Chondrocyte (in vitro differentiated cells): Measurements from ENCODE around the gene MILR1. TPM values are rescaled to one million over a fixed set of nuclear protein-coding genes. Genes with fewer than 3 reads are reported as not detected.
"Not testable (repeated sequence)": the region's sequence is repeated elsewhere in the genome, so short reads cannot be mapped to it uniquely, and the experiment has no call there.

ENCODE experiments used
- DNase-seq: peaks from one replicate; pipeline ENCODE4 v3.0.0; 2021; ENCODE audit warnings: mixed read lengths, low spot score
- H3K27ac Mint-ChIP-seq: one replicate; pipeline ENCODE4 v1.8.0; 2021; ENCODE audit warnings: mild to moderate bottlenecking, moderate library complexity, mixed read lengths; ENCODE audit not compliant: unreplicated experiment
- H3K27me3 Mint-ChIP-seq: 2 replicates; pipeline ENCODE4 v1.8.0; 2021; ENCODE audit warnings: low read depth, mixed read lengths
- H3K36me3 Mint-ChIP-seq: 2 replicates; pipeline ENCODE4 v1.8.0; 2021; ENCODE audit warnings: low read depth, mixed read lengths
- H3K4me1 Mint-ChIP-seq: 2 replicates; pipeline ENCODE4 v1.8.0; 2021; ENCODE audit warnings: low read depth, mild to moderate bottlenecking, mixed read lengths
- H3K4me3 Mint-ChIP-seq: one replicate; pipeline ENCODE4 v1.8.0; 2021; ENCODE audit warnings: mild to moderate bottlenecking, moderate library complexity, mixed read lengths; ENCODE audit not compliant: unreplicated experiment
- H3K9me3 Mint-ChIP-seq: 2 replicates; pipeline ENCODE4 v1.8.0; 2021; ENCODE audit warnings: low read depth, mixed read lengths
- total RNA-seq: library from RNA; stranded (reverse); gene quantifications from 3 replicates; pipeline ENCODE4 v1.2.1, GENCODE V29; 2021
- TF ChIP-seq, protein P1 (sequence below): fragments of 200-600 bp; sonication (generic); IDR thresholded peaks from 2 replicates; pipeline ENCODE4 v1.5.0; 2021; ENCODE audit warnings: antibody characterized with exemption, mild to moderate bottlenecking, moderate library complexity

The MILR1 gene
- total RNA-seq, 1 donor from 2014 or later, result not detected

DNA sequence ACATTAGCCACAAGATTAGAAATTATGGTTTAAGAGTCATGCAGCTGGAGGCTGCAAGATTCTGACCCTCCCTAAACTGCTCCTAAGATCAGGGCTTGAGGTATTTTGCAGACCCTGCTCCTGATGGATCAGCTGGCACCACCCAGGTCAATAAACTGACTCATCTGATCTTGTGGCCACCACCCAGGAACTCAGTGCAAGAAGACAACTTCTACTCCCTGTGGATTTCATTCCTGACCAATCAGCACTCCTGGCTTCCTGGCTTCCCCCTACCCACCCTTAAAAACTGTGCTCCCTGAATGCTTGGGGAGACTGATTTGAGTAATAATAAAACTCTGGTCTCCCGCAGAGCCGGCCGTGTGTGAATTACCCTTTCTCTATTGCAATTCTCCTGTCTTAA lies 25.0 kb upstream of the MILR1 start:
- TF ChIP-seq, protein P1, sequence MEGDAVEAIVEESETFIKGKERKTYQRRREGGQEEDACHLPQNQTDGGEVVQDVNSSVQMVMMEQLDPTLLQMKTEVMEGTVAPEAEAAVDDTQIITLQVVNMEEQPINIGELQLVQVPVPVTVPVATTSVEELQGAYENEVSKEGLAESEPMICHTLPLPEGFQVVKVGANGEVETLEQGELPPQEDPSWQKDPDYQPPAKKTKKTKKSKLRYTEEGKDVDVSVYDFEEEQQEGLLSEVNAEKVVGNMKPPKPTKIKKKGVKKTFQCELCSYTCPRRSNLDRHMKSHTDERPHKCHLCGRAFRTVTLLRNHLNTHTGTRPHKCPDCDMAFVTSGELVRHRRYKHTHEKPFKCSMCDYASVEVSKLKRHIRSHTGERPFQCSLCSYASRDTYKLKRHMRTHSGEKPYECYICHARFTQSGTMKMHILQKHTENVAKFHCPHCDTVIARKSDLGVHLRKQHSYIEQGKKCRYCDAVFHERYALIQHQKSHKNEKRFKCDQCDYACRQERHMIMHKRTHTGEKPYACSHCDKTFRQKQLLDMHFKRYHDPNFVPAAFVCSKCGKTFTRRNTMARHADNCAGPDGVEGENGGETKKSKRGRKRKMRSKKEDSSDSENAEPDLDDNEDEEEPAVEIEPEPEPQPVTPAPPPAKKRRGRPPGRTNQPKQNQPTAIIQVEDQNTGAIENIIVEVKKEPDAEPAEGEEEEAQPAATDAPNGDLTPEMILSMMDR, result no peak

GRCh38 chr17:64424324-64424849 lies 24.5 kb upstream of the MILR1 start:
- H3K4me1 Mint-ChIP-seq, result no peaks in the 10 kb centered on the region
- H3K27ac Mint-ChIP-seq, result no peak overlapping the region
- H3K9me3 Mint-ChIP-seq, result no peaks in the 10 kb centered on the region
- peaks cover 11% of the 10 kb centered on the region for H3K27me3 Mint-ChIP-seq
- H3K4me3 Mint-ChIP-seq, result no peak overlapping the region
- no peak for DNase-seq
- no peaks in the 10 kb centered on the region for H3K36me3 Mint-ChIP-seq
- TF ChIP-seq, protein P1, result no peak

More for the DNA sequence above, 25.0 kb upstream of the MILR1 start:
- DNase-seq, result no peak
- no peaks in the 10 kb centered on the region for H3K4me1 Mint-ChIP-seq
- H3K27ac Mint-ChIP-seq, result no peak overlapping the region
- H3K9me3 Mint-ChIP-seq, result no peaks in the 10 kb centered on the region
- no peaks in the 10 kb centered on the region for H3K36me3 Mint-ChIP-seq
- H3K27me3 Mint-ChIP-seq, result peaks cover 10% of the 10 kb centered on the region
- H3K4me3 Mint-ChIP-seq, result no peak overlapping the region

DNA sequence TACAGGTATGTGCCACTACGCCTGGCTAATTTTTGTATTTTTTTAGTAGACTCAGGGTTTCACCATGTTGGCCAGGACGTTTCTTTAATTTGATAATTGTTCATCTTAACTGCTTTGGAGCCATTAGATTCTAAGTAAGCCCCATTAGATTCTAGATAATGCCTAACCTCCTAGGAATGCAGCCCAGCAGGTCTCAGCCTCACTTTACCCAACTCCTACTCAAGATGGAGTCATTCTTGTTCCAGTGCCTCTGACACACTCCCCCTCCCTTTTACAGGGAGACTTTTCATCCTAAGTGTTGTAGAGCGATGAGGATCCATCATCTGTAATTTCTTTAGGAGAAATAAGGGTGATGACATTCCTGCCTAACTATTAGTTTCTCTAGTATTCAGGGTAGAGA lies 23.7 kb upstream of the MILR1 start:
- H3K4me3 Mint-ChIP-seq, result no peak overlapping the region
- TF ChIP-seq, protein P1, result no peak

GRCh38 chr17:64426596-64426995 lies 22.3 kb upstream of the MILR1 start:
- H3K36me3 Mint-ChIP-seq, result peaks cover 2% of the 10 kb centered on the region

More for the DNA sequence above, 23.7 kb upstream of the MILR1 start:
- Mint-ChIP-seq H3K27me3 (peaks cover 14% of the 10 kb centered on the region), H3K36me3 (peaks cover 2% of the 10 kb centered on the region), H3K9me3 (no peaks in the 10 kb centered on the region), H3K4me1 (no peaks in the 10 kb centered on the region), H3K27ac (no peak overlapping the region)
- DNase-seq, result no peak

DNA sequence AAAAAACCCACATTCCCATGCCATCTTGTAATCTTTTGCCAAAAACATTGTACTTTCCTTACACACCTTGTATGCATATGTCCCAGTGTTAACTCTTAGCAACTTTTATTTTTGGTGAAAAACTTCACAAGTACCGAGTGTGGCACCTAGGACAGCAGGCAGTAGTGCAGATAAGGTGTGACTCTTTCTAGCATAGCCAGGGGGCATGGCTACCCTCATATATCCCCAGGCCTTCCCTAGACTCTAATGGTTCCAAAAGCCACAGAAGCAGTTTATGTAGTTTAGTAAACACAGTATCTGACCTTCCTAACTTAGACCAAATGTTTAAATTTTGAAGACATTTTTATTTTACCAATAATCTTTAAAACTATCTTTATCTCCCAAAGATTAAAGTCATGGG lies 20.5 kb upstream of the MILR1 start:
- Mint-ChIP-seq H3K36me3 (peaks cover 2% of the 10 kb centered on the region), H3K27me3 (peaks cover 18% of the 10 kb centered on the region), H3K4me1 (no peaks in the 10 kb centered on the region), H3K27ac (no peak overlapping the region), H3K9me3 (no peaks in the 10 kb centered on the region), H3K4me3 (no peak overlapping the region)
- TF ChIP-seq, protein P1, result no peak
- DNase-seq, result no peak

More at GRCh38 chr17:64426596-64426995, 22.3 kb upstream of the MILR1 start:
- DNase-seq, result no peak
- Mint-ChIP-seq H3K4me3 (no peak overlapping the region), H3K27me3 (peaks cover 18% of the 10 kb centered on the region), H3K9me3 (no peaks in the 10 kb centered on the region), H3K4me1 (no peaks in the 10 kb centered on the region), H3K27ac (no peak overlapping the region)
- TF ChIP-seq, protein P1, result no peak

GRCh38 chr17:64430036-64430435 lies 18.9 kb upstream of the MILR1 start:
- not testable (repeated sequence) for H3K4me1 Mint-ChIP-seq, H3K9me3 Mint-ChIP-seq, DNase-seq, H3K4me3 Mint-ChIP-seq, H3K27ac Mint-ChIP-seq, H3K36me3 Mint-ChIP-seq
- H3K27me3 Mint-ChIP-seq, result peaks cover 18% of the 10 kb centered on the region
